MG63 (cell line): ENCODE results near the gene SF3B3. TPM values are rescaled to one million over a fixed set of nuclear protein-coding genes. Genes with fewer than 3 reads are reported as not detected.
"Not testable (repeated sequence)": the region's sequence is repeated elsewhere in the genome, so short reads cannot be mapped to it uniquely, and the experiment has no call there.

Source experiments
- DNase-seq: peaks from one replicate; pipeline ENCODE4 v3.0.0-alpha.2; 2020
- H3K27me3 ChIP-seq: fragments of 250-450 bp; sonication (Bioruptor Pico); 2 replicates; pipeline ENCODE4 v1.5.1; 2020; ENCODE audit warnings: mild to moderate bottlenecking, moderate library complexity
- H3K36me3 ChIP-seq: fragments of 250-450 bp; sonication (Bioruptor Pico); 2 replicates; pipeline ENCODE4 v1.5.1; 2020; ENCODE audit warnings: mild to moderate bottlenecking, moderate library complexity
- H3K4me3 ChIP-seq: fragments of 250-450 bp; sonication (Bioruptor Pico); 2 replicates; pipeline ENCODE4 v1.5.1; 2020; ENCODE audit warnings: mild to moderate bottlenecking, moderate library complexity
- H3K9me3 ChIP-seq: fragments of 250-450 bp; sonication (Bioruptor Pico); 2 replicates; pipeline ENCODE4 v1.5.1; 2020; ENCODE audit warnings: mild to moderate bottlenecking, moderate library complexity
- total RNA-seq: library from RNA; depleted of rRNA; stranded (reverse); fragments of >200 nt; shearing (Covaris generic); gene quantifications from 2 replicates; pipeline ENCODE4 v1.2.3, GENCODE V29; 2014; ENCODE audit warnings: low replicate concordance

Gene SF3B3
- total RNA-seq, 1 experiment from 2014 or later: 35.7 TPM

DNA sequence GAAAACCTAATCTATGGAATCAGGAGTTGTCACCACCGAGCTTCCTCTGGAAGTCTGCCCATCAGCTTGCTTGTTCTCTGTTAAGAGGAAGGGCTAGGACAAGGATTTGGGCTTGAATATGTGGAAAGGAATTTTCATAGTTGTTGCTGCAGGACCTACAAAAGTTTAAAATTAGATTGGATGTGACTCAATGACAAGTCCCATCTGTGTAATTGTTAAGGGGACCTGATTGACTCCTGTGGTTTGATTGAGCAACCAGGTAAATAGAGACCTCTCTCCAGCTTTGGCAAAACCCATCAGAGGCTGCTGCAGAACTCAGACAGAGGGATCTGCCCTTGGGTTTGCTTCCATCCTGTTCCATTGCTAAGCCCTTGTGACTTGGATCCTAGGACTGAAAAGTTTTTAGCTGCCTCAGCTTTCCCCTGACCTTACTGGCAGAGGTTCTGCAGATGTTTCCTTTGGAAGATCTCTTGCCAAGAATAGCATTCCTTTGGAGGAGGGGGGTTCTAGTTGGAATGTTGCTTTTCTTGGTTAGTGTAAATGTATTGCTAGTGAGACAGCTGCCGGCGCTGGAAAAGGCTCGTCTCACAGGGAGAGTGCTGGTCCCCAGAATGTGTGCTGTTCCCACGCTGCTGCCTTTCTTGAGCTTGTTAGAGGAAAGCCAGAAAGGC lies 50.0 kb downstream of the SF3B3 start:
- Histone ChIP-seq H3K27me3 (no peaks in the 10 kb centered on the region), H3K36me3 (peaks cover 60% of the 10 kb centered on the region), H3K4me3 (no peak overlapping the region), H3K9me3 (no peaks in the 10 kb centered on the region)
- peak; percentile 31 for DNase-seq

DNA sequence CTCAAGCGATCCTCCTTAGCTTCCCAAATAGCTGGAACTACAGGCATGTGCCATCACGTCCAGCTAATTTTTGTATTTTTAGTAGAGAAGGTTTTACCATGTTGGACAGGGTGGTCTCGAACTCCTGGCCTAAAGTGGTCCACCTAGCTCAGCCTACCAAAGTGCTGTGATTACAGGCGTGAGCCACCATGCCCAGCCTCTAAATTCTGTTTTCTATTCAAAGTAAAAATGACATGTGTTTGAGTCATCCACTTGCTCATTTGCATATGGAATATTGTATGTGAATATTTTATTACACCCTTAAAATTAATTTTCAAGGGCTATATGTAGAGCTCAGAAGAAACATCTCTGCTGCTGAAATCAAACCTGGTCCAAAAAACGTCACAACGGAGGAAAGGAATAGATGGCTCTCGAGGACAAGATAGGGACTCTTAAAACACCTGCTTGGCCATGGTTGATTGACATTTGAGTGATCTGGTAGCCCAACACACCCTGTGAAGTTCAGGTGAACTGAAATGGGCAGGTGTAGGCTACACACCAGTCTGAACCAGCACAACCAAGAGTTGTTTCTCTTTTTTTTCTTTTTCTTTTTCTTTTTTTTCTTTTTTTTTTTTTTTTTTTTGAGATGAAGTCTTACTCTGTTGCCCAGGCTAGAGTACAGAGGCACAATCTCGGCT lies 51.1 kb downstream of the SF3B3 start:
- H3K36me3 ChIP-seq: peaks cover 50% of the 10 kb centered on the region
- H3K27me3 ChIP-seq: no peaks in the 10 kb centered on the region
- no peaks in the 10 kb centered on the region for H3K9me3 ChIP-seq
- no peak overlapping the region for H3K4me3 ChIP-seq
- DNase-seq: no peak

DNA sequence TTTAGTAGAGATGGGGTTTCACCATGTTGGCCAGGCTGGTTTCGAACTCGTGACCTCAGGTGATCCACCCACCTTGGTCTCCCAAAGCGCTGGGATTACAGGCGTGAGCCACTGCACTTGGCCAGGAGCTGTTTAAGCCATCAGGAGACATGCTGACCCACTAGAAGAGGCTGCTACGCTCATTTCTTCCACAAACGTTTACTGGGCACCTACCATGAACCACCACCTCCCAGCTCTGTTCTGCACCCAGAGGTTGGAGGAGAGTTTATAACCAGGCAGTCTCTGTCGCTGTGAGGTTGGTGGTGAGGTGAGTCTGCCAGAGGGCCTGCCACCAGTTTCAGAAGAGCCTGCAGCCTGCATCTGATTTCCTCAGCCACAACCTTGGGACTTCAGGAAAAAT lies 51.8 kb downstream of the SF3B3 start:
- Histone ChIP-seq H3K27me3 (no peaks in the 10 kb centered on the region), H3K9me3 (no peaks in the 10 kb centered on the region), H3K36me3 (peaks cover 47% of the 10 kb centered on the region), H3K4me3 (no peak overlapping the region)
- no peak for DNase-seq

DNA sequence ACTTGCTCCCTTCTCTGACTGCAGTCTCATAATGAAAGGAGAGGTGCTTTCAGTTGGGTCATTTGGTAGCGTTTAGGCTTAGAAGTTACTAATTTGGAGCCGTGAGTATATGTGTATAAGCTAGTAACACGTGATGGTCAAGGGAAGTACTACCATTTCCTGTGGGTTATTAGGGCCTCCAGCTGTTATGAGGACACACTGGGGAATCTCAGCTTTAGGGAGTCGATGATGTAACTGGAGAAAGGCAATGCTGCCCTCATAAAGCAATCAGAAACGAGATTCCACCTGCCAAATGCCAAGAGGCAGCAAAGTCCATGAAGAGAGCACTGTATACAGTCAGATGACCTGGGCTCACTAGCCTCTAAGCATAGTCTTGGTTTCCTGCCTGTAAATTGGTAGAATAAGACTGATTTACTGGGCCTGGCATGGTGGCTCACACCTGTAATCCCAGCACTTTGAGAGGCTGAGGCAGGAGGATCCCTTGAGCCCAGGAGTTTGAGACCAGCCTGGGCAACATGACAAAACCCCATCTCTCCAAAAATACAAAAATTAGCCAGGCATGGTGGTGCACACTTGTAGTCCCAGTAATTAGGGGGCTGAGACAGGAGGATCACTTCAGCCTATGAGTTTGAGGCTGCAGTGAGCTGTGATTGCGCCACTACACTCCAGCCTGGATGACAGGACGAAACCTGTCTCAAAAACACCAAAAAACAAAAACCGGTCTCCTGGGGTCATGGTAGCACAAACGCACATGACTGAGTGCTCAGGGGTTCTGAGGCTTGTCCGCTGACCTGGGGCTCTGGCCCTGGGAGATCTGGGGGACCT lies 53.0 kb downstream of the SF3B3 start:
- peak; percentile 41 for DNase-seq
- H3K4me3 ChIP-seq: no peak overlapping the region
- H3K9me3 ChIP-seq: no peaks in the 10 kb centered on the region

DNA sequence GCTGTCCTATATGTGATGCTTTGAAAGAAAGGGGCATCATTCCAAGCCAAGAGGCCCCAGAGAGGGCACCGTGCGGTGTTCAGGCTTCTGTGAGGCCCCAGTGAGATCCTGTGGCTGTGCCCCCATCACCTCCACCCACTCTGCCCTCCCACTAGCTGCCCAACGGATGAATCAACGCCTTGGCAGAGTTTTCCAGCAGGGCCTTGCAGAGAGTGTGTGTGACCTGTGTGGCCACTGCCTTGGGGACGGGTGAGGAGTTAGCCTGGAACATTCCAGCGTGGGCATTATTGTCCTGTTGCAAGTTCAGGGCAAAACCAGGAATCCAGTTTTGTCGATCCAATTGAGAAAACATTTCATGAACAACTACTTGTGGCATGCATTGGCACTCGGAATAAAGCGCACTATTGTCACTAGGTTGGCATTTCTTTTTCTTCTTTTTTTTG lies 53.7 kb downstream of the SF3B3 start:
- H3K4me3 ChIP-seq: no peak overlapping the region
- H3K36me3 ChIP-seq: peaks cover 28% of the 10 kb centered on the region
- no peaks in the 10 kb centered on the region for H3K9me3 ChIP-seq
- peak; percentile 81 for DNase-seq
- H3K27me3 ChIP-seq: no peaks in the 10 kb centered on the region

More for the DNA sequence above, 53.0 kb downstream of the SF3B3 start:
- H3K27me3 ChIP-seq: no peaks in the 10 kb centered on the region
- H3K36me3 ChIP-seq: peaks cover 34% of the 10 kb centered on the region

DNA sequence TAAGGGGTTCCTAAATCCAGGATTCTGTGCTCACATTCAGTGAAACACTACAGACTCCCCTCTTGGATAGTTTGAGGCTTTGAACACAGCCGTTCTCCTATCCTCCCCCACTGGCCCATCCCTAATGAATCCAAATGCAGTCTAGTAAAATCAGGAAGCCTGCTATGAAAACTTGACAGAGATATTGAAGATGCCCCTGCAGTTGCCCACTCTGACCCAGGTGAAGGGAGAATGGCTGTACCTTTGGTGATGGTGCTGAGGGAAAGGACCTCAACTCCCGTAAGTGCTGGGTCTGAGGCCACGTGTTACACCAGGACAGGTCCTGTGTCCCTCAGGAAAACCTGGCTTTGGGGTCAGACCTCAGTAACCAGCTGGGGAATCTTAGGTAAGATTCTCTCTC lies 54.4 kb downstream of the SF3B3 start:
- H3K4me3 ChIP-seq: no peak overlapping the region
- H3K27me3 ChIP-seq: no peaks in the 10 kb centered on the region
- peaks cover 20% of the 10 kb centered on the region for H3K36me3 ChIP-seq
- no peaks in the 10 kb centered on the region for H3K9me3 ChIP-seq
- DNase-seq: no peak

DNA sequence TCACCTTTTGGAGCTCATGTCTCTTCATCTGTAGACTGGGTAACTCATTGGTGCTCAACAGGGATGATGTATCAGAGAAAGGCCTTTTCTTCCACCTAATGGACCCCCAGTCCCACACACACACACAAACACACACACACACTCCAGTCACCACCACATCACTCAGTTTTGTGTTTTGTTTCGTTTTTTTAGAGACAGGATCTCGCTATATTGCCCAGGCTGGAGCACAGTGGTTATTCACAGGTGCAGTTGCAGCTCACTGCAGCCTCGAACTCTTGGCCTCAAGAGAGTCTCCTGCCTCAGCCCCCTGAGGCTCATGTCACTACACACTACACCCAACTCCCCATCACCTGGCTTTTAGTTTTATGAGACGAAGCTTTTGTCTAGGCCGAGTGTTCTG lies 55.6 kb downstream of the SF3B3 start:
- Histone ChIP-seq H3K36me3 (peaks cover 11% of the 10 kb centered on the region), H3K4me3 (no peak overlapping the region), H3K9me3 (no peaks in the 10 kb centered on the region), H3K27me3 (no peaks in the 10 kb centered on the region)
- DNase-seq: no peak

DNA sequence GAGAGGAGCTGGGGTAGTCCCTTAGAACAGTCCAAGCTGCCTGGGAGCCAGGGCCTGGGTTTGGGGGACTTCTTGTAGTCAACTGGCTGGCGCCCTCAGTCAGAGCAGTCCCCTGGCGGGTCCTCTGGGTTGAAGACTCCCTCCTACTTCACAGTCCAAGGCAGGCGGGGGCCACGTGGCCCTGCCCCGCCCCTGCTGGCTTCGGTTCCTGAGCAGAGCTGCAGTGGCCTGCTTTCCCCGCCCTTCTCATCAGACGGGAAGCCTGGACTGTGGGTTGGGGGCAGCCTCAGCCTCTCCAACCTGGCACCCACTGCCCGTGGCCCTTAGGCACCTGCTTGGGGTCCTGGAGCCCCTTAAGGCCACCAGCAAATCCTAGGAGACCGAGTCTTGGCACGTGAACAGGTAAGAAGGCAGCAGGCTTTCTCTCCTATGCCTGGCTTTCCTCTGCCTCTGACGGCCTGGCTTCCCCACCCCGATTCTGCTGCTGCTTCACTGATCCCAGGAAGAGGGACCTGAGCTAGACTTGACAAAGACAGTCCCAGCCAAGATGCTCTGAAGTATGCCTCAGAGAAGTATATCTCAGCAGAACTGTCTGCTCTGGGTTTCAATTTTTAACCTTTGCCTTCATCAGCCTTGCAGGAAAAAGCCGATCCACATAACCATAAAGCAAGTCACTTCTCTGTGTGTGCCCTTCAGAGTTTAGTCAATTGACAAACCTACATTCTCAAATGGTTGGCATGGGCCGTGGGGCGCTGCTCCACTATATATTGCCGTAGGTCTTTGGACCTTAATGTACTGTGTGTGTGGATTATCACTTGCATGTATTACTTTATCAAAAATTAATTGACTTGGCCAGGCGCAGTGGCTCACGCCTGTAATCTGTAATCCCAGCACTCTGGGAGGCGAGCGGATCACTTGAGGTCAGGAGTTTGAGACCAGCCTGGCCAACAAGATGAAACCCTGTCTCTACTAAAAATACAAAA lies 56.3 kb downstream of the SF3B3 start:
- no peak overlapping the region for H3K4me3 ChIP-seq
- H3K9me3 ChIP-seq: no peaks in the 10 kb centered on the region
- DNase-seq: no peak
- H3K27me3 ChIP-seq: no peaks in the 10 kb centered on the region
- peaks cover 5% of the 10 kb centered on the region for H3K36me3 ChIP-seq

DNA sequence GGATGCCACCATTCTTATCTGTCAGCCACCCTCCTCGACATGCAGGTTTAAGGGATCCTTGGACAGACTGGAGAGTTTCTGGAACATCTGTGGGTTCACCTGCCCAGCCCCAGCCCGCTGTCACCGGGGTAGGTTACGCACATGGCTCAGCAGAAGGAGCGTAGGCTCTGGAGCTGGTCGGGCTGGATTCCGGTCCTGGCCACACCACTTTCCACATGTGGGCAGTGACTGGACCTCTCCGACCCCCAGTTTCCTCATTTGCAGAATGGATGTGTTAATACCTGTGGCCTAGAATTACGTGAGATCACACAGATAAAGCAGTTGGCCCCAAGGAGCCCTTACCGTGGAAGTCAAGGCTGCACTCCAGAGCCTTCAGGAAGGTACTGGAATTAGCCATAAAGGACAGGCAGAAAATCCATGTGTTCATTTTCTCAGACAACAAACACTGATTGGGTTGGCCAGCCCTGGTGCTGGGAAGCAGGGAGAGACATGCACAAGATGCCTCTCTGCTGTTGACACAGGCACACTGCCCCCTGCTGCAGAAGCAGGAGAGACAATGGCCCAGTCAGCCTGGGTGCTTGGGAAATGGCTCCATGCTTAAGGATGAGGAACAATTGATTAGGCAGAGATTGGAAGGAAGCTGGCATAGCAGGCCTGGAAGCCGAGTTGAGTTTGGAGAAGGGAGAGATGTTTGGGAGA lies 58.8 kb downstream of the SF3B3 start:
- Histone ChIP-seq H3K4me3 (no peak overlapping the region), H3K27me3 (no peaks in the 10 kb centered on the region), H3K9me3 (no peaks in the 10 kb centered on the region), H3K36me3 (no peaks in the 10 kb centered on the region)
- no peak for DNase-seq

DNA sequence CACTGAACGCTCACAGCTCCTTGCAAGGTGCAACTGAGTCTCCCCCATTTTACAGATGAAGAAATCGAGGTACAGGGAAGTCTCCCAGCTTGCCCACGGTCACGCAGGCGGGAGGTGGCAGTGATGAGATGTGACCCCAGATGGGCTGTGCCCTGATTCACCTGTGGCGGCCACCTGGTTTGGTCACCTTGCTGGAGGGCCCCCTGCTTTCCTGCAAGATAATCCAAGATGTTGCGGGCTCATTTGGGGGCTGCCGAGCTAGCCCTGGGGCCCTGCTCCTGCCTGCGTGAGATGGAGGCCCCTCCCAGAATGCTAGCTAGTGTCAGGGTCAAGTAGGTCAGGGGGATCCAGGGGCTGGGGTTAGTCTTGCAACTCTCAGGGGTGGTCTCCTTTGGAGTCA lies 63.1 kb downstream of the SF3B3 start:
- H3K4me3 ChIP-seq: no peak overlapping the region

DNA sequence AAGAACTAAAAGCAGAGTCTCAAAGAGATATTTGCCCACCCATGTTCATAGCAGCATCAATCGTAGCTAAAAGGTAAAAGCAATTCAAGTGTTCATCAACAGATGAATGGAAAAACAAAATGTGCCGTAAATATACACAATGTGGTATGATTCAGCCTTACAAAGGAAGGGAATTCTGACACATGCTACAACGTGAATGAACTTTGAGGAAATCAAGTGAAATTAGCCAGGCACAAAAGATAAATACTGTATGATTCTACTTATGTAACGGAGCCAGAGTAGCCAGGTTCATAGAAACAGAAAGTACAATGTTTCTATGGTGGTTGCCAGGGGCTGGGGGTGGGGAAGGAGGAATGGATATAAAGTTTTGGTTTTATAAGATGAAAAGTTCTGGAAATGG lies 64.9 kb downstream of the SF3B3 start:
- no peaks in the 10 kb centered on the region for H3K9me3 ChIP-seq
- no peak overlapping the region for H3K4me3 ChIP-seq
- DNase-seq: no peak
- no peaks in the 10 kb centered on the region for H3K27me3 ChIP-seq
- no peaks in the 10 kb centered on the region for H3K36me3 ChIP-seq

More for the DNA sequence above, 63.1 kb downstream of the SF3B3 start:
- H3K9me3 ChIP-seq: no peaks in the 10 kb centered on the region
- DNase-seq: no peak
- no peaks in the 10 kb centered on the region for H3K27me3 ChIP-seq
- H3K36me3 ChIP-seq: no peaks in the 10 kb centered on the region

DNA sequence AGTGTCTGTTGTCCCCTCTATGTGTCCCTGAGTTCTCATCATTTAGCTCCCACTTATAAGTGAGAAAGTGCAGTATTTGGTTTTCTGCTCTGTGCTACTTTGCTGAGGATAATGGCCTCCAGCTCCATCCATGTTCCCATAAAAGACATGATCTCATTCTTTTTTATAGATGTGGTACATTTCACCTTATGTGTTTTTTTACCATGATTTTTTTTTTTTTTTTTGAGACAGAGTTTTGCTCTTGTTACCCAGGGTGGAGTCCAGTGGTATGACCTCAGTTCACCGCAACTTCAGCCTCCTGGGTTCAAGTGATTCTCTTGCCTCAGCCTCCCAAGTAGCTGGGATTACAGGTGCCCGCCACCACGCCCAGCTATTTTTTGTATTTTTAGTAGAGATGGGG lies 65.8 kb downstream of the SF3B3 start:
- H3K36me3 ChIP-seq, DNase-seq, H3K4me3 ChIP-seq, H3K9me3 ChIP-seq, H3K27me3 ChIP-seq: not testable (repeated sequence)

DNA sequence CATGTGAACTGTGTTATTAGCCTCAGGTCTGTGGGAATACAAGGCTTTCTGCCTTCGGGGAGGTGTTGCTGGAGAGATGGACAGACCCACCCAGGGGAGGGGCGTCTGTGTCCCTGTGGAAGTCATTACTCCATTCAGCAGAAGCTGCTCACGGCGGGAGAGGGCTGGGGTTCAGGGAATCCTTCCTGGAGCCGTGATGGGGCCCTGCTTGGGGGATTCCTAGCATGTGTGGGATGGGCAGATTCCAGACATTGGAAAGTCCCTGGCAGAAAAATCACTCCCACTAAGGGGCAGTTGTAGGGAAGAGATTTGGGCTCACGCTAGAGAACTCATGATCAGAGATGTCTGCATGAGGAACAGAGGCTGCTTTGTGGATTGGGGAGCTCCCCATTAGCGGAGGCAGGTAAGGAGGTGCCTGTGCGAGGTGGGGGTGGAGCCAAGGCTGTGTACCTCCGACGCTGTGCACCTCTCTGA lies 66.4 kb downstream of the SF3B3 start:
- no peaks in the 10 kb centered on the region for H3K36me3 ChIP-seq
- peak; percentile 56 for DNase-seq
- no peaks in the 10 kb centered on the region for H3K27me3 ChIP-seq
- H3K9me3 ChIP-seq: no peaks in the 10 kb centered on the region
- H3K4me3 ChIP-seq: no peak overlapping the region

DNA sequence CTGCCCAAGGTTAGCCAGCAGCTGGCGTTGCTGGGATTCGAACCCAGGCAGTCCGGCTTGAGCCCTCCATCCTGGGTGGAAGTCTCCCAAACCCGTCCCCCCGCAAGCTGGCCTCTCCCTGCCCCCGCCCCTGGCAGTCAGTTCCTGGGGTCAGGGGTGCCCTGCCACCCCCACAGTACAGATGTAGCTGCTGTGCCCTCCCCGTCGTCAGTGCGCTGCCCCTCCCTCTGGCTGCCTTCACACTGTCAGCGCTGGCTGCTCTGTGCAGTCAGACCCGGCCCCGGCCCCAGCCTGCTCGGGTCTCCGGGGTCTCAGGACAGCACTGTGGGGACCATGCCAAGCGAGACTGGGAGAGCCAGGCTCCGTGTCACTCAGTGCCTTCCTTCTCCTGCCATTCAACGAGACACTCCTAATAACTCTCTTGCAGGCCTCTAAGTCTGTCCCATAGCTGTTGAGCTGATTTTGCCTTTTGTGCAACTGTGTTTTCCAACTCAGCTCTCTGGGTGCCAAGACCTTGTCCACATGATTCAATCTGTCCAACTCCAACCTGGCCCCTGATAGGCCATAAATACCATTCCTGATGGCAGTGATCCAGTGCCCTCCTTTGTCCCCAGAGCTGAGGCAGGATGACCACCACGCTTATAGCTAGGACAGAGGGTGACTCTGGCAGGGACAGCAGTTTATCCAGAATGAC lies 67.3 kb downstream of the SF3B3 start:
- H3K27me3 ChIP-seq: no peaks in the 10 kb centered on the region
- no peaks in the 10 kb centered on the region for H3K36me3 ChIP-seq
- no peak overlapping the region for H3K4me3 ChIP-seq
- H3K9me3 ChIP-seq: no peaks in the 10 kb centered on the region
- DNase-seq: no peak

DNA sequence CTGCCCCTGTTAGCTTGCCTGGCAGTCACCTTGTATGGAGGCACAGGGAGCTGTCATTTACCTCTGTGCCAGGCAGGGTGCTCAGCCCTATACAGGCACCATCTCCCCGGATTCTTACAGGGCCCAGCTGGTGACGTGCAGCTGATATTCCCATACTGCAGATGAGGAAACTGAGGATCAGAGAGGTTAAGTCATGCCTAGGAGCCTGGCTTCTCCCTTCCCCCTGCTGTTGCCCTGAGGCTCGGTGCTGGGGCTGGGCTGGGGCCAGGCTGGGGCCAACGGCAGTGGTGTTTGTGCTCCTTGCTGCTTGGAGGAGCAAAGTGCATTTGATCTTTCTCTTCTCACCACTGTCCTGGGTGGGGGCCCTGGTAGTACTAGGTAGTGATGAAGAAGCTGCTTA lies 68.0 kb downstream of the SF3B3 start:
- Histone ChIP-seq H3K27me3 (no peaks in the 10 kb centered on the region), H3K9me3 (no peaks in the 10 kb centered on the region), H3K36me3 (no peaks in the 10 kb centered on the region), H3K4me3 (no peak overlapping the region)
- no peak for DNase-seq
